Peyer's patch (tissue), 4 donors: ENCODE results near the gene KRTAP3-2. TPM values are rescaled to one million over a fixed set of nuclear protein-coding genes. Genes with fewer than 3 reads are reported as not detected.

Source experiments
- DNase-seq, 3 donors: peaks; one replicate each; pipeline ENCODE4 v3.0.0-alpha.2; 2017 to 2019
- H3K27ac ChIP-seq, 4 donors: fragments of 200-600 bp; sonication (generic); one replicate each; pipeline ENCODE4 v1.5.1; 2016 to 2019
- H3K27me3 ChIP-seq, 2 donors: fragments of 200-600 bp; sonication (generic); one replicate each; pipeline ENCODE4 v1.5.1; 2019
- H3K36me3 ChIP-seq, 3 donors: fragments of 200-600 bp; sonication (generic); one replicate each; pipeline ENCODE4 v1.5.1; 2016 to 2019
- H3K4me1 ChIP-seq, 4 donors: fragments of 200-600 bp; sonication (generic); one replicate each; pipeline ENCODE4 v1.5.1; 2016 to 2019
- H3K4me3 ChIP-seq, 4 donors: fragments of 200-600 bp; sonication (generic); 1 replicate in 3 of 4; 2 replicates in 1 of 4; pipeline ENCODE4 v1.5.1; 2016 to 2019; ENCODE audit warnings: mild to moderate bottlenecking in 1 of 4
- H3K9me3 ChIP-seq, 4 donors: fragments of 200-600 bp; sonication (generic); one replicate each; pipeline ENCODE4 v1.5.1; 2016 to 2019; ENCODE audit warnings: mild to moderate bottlenecking in 1 of 4
- CTCF ChIP-seq, 6 experiments: fragments of 450-650 bp in 4 of 6; fragments of 200-600 bp in 2 of 6; sonication (generic) in 1 of 6; IDR thresholded peaks; one replicate each; pipeline ENCODE4 v1.5.1; 2017 to 2019; ENCODE audit warnings: antibody characterized with exemption in 6 of 6, mild to moderate bottlenecking in 3 of 6, moderate library complexity in 1 of 6
- POLR2A ChIP-seq, 2 donors: fragments of 450-650 bp; IDR thresholded peaks; one replicate each; pipeline ENCODE4 v1.5.1; 2017; ENCODE audit warnings: antibody characterized with exemption in 2 of 2, mild to moderate bottlenecking in 2 of 2, moderate library complexity in 2 of 2
- total RNA-seq, 4 donors: library from RNA; depleted of rRNA; stranded (reverse); fragments of >200 nt; gene quantifications; one replicate each; pipeline ENCODE4 v1.1.0, GENCODE V29; 2016

Gene KRTAP3-2
- total RNA-seq, 4 donors from 2014 or later = not detected

- no peak for DNase-seq
- Histone ChIP-seq H3K4me1 (no peaks in the 10 kb centered on the region), H3K36me3 (no peaks in the 10 kb centered on the region), H3K27me3 (no peaks in the 10 kb centered on the region), H3K27ac (no peak overlapping the region), H3K9me3 (no peaks in the 10 kb centered on the region), H3K4me3 (no peak overlapping the region)
- TF ChIP-seq POLR2A (IDR thresholded peaks at IDR 0.05) = no peak
- TF ChIP-seq CTCF (IDR thresholded peaks at IDR 0.05) = no peak
Observed at GRCh38 chr17:41004397-41004796, 4.7 kb upstream of the KRTAP3-2 start.

DNA sequence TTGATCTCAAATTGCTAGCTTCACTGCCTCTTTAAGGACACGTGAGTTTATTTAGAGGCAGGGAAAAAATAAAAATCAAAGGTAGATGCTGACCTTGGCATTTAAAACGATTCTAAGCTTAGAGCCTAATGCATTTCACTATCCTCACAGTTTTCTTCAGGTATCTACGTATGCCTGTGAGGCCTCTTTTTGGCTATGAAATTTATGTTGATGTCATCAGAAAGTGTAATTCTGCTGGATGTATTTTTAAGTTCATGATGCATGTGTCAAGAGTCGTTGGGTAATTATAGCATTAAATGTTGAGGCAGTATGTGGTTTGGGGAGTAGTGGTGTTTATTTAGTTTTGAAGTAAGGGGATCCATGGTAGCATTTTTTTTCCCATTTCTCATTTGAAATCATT lies 4.2 kb upstream of the KRTAP3-2 start:
- TF ChIP-seq POLR2A (IDR thresholded peaks at IDR 0.05) (no peak), CTCF (IDR thresholded peaks at IDR 0.05) (no peak)
- H3K36me3 ChIP-seq = no peaks in the 10 kb centered on the region

DNA sequence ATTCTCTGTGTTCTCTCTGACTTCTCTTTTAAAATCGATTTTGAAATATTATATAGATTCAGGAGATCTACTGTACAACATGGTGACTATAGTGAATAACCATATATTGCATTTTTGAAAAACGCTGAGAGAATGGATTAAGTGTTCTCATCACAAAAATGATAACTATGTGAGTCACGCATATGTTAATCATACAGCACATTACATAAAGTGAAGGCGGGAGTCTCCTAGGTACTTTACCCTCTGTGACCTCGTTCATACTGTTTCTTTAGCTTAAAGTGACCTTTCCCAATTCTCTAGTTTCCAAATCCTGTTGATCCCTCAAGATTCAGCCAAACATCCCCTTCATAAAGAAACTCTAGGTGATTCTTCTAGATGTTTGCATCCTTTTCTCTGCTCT lies 3.1 kb upstream of the KRTAP3-2 start:
- Histone ChIP-seq H3K36me3 (no peaks in the 10 kb centered on the region), H3K9me3 (no peaks in the 10 kb centered on the region), H3K27ac (no peak overlapping the region), H3K4me1 (no peaks in the 10 kb centered on the region), H3K4me3 (no peak overlapping the region), H3K27me3 (no peaks in the 10 kb centered on the region)
- TF ChIP-seq CTCF (IDR thresholded peaks at IDR 0.05) (no peak), POLR2A (IDR thresholded peaks at IDR 0.05) (no peak)
- no peak for DNase-seq

More for the DNA sequence above, 4.2 kb upstream of the KRTAP3-2 start:
- no peaks in the 10 kb centered on the region for H3K4me1 ChIP-seq
- no peak overlapping the region for H3K4me3 ChIP-seq
- H3K9me3 ChIP-seq = no peaks in the 10 kb centered on the region
- H3K27me3 ChIP-seq = no peaks in the 10 kb centered on the region
- no peak overlapping the region for H3K27ac ChIP-seq
- DNase-seq = no peak

- no peak overlapping the region for H3K27ac ChIP-seq
- H3K9me3 ChIP-seq = no peaks in the 10 kb centered on the region
- H3K27me3 ChIP-seq = no peaks in the 10 kb centered on the region
- H3K36me3 ChIP-seq = no peaks in the 10 kb centered on the region
- DNase-seq = no peak
- no peak for TF ChIP-seq CTCF (IDR thresholded peaks at IDR 0.05)
- TF ChIP-seq POLR2A (IDR thresholded peaks at IDR 0.05) = no peak
- no peaks in the 10 kb centered on the region for H3K4me1 ChIP-seq
- no peak overlapping the region for H3K4me3 ChIP-seq
Observed at GRCh38 chr17:41001795-41002194, 2.1 kb upstream of the KRTAP3-2 start.

DNA sequence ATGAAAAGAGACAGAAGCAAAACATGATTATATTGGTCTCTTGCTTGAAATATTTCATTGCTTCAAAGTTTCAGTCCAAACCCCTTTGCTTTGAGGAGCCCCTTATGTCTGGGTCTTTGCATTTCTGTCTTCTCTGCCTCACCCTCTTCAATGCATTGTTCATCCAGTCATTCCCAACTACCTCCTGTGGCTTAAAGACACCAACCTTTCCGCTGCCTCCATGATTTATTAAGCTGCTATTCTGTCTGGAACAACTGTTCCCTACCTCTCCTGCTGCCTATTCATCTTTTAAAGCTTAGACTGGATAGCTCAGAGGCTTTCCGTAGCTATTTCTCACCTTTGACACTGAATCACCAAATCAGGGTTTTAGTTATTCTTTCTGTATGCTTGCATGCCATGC lies 2.3 kb downstream of the KRTAP3-2 start:
- Histone ChIP-seq H3K9me3 (no peaks in the 10 kb centered on the region), H3K36me3 (no peaks in the 10 kb centered on the region), H3K4me3 (no peak overlapping the region), H3K27me3 (no peaks in the 10 kb centered on the region), H3K4me1 (no peaks in the 10 kb centered on the region), H3K27ac (no peak overlapping the region)
- TF ChIP-seq POLR2A (IDR thresholded peaks at IDR 0.05) (no peak), CTCF (IDR thresholded peaks at IDR 0.05) (no peak)
- DNase-seq = no peak

GRCh38 chr17:40996829-40997228 lies 2.9 kb downstream of the KRTAP3-2 start:
- Histone ChIP-seq H3K4me3 (no peak overlapping the region), H3K36me3 (no peaks in the 10 kb centered on the region), H3K9me3 (no peaks in the 10 kb centered on the region), H3K27me3 (no peaks in the 10 kb centered on the region), H3K4me1 (no peaks in the 10 kb centered on the region), H3K27ac (no peak overlapping the region)
- TF ChIP-seq CTCF (IDR thresholded peaks at IDR 0.05) = no peak
- no peak for TF ChIP-seq POLR2A (IDR thresholded peaks at IDR 0.05)
- no peak for DNase-seq
